Fibroblast of lung (primary cell): ENCODE measurements around the gene CDIPT.

Experiments
- EZH2 ChIP-seq: IDR thresholded peaks from 2 replicates; pipeline ENCODE4 v1.5.1; 2012; ENCODE audit warnings: low read length, control low read depth, mild to moderate bottlenecking; ENCODE audit errors: missing control alignments
- TF ChIP-seq, protein P1 (sequence below), 2 donors: IDR thresholded peaks in 1 of 2; conservative IDR thresholded peaks in 1 of 2; 1 replicate in 1 of 2; 2 replicates in 1 of 2; pipeline ENCODE4 v1.5.1; 2011 to 2012; ENCODE audit warnings: low read length in 2 of 2, control low read depth in 1 of 2, inconsistent platforms in 1 of 2, low read depth in 1 of 2, mild to moderate bottlenecking in 1 of 2

DNA sequence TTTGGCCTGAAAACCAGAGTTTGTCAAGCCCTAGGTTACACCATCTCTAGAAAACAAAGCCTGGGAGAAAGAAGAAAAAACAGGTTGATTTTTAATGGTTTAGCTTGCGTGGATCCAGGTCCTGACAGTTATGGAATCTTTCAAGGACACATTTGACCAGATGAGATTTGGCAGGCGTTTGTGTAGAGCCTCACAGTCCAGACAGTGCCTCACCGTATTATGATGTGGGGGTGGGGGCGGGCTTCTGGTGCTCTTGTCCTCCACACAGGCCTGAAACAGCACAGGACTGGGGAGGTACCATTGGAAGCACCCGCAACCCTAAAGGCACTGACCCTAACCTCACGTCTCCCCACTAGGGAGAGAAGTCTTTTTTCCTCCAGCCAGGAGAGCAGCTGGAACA lies 23.2 kb downstream of the CDIPT start:
- TF ChIP-seq, protein P1, sequence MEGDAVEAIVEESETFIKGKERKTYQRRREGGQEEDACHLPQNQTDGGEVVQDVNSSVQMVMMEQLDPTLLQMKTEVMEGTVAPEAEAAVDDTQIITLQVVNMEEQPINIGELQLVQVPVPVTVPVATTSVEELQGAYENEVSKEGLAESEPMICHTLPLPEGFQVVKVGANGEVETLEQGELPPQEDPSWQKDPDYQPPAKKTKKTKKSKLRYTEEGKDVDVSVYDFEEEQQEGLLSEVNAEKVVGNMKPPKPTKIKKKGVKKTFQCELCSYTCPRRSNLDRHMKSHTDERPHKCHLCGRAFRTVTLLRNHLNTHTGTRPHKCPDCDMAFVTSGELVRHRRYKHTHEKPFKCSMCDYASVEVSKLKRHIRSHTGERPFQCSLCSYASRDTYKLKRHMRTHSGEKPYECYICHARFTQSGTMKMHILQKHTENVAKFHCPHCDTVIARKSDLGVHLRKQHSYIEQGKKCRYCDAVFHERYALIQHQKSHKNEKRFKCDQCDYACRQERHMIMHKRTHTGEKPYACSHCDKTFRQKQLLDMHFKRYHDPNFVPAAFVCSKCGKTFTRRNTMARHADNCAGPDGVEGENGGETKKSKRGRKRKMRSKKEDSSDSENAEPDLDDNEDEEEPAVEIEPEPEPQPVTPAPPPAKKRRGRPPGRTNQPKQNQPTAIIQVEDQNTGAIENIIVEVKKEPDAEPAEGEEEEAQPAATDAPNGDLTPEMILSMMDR (conservative IDR thresholded peaks at IDR 0.05 in 1 of 2, IDR thresholded peaks at IDR 0.05 in 1 of 2; ENCODE audit: low read depth in 1 of 2, low read length in 2 of 2): no peak
- TF ChIP-seq EZH2: no peak
